HepG2 (cell line): Measurements from ENCODE around the gene DHRS1. TPM values are rescaled to one million over a fixed set of nuclear protein-coding genes. Genes with fewer than 3 reads are reported as not detected.
A peak's percentile ranks its signal among the peaks of the same experiment; 100 is the strongest.

Source experiments
- AHDC1 ChIP-seq: sonication (generic); formaldehyde crosslinking; IDR thresholded peaks from 2 replicates; pipeline ENCODE4 v1.5.1; 2020; ENCODE audit warnings: mild to moderate bottlenecking, missing genetic modification reagents, borderline replicate concordance
- AHR ChIP-seq: IDR thresholded peaks from 2 replicates; pipeline ENCODE4 v1.6.1; 2018; ENCODE audit warnings: missing genetic modification reagents, missing compliant biosample characterization
- CHD2 ChIP-seq: IDR thresholded peaks from 2 replicates; pipeline ENCODE4 v1.6.1; 2011; ENCODE audit warnings: low read depth, low read length, improper control_type of control experiment
- MYC ChIP-seq: sonication (generic); formaldehyde crosslinking; IDR thresholded peaks from 2 replicates; pipeline ENCODE4 v1.9.0; 2021; ENCODE audit warnings: missing genetic modification reagents, borderline replicate concordance
- PATZ1 ChIP-seq: sonication (generic); formaldehyde crosslinking; IDR thresholded peaks from 2 replicates; pipeline ENCODE4 v1.4.0; 2020; ENCODE audit warnings: missing genetic modification reagents
- PAWR ChIP-seq: sonication (generic); formaldehyde crosslinking; IDR thresholded peaks from 2 replicates; pipeline ENCODE4 v1.4.0; 2020; ENCODE audit warnings: missing genetic modification reagents, mild to moderate bottlenecking, borderline replicate concordance
- TOE1 ChIP-seq: sonication (generic); formaldehyde crosslinking; IDR thresholded peaks from 2 replicates; pipeline ENCODE4 v1.4.0; 2020; ENCODE audit warnings: mild to moderate bottlenecking, missing genetic modification reagents
- USF2 ChIP-seq, 2 experiments: sonication (generic) in 1 of 2; formaldehyde crosslinking in 1 of 2; IDR thresholded peaks; 2 replicates each; pipeline versions ENCODE4 v1.5.1 to v1.6.1; 2011 to 2020; ENCODE audit warnings: borderline replicate concordance in 1 of 2, low read depth in 1 of 2, low read length in 1 of 2, mild to moderate bottlenecking in 1 of 2, missing genetic modification reagents in 1 of 2, moderate library complexity in 1 of 2
- ZBTB1 ChIP-seq: sonication (generic); formaldehyde crosslinking; IDR thresholded peaks from 2 replicates; pipeline ENCODE4 v1.4.0; 2020; ENCODE audit warnings: missing genetic modification reagents, borderline replicate concordance
- ZNF20 ChIP-seq: sonication (generic); formaldehyde crosslinking; IDR thresholded peaks from 2 replicates; pipeline ENCODE4 v1.4.0; 2020; ENCODE audit warnings: mild to moderate bottlenecking, moderate library complexity, missing genetic modification reagents
- ZNF296 ChIP-seq: sonication (generic); formaldehyde crosslinking; conservative IDR thresholded peaks from 2 replicates; pipeline ENCODE4 v1.5.0; 2020; ENCODE audit warnings: mild to moderate bottlenecking, missing genetic modification reagents
- ZNF629 ChIP-seq: sonication (generic); formaldehyde crosslinking; conservative IDR thresholded peaks from 2 replicates; pipeline ENCODE4 v1.5.0; 2020; ENCODE audit warnings: missing genetic modification reagents
- ZNF639 ChIP-seq: conservative IDR thresholded peaks from 2 replicates; pipeline ENCODE4 v1.6.1; 2018; ENCODE audit warnings: missing genetic modification reagents
- ZNF749 ChIP-seq: sonication (generic); formaldehyde crosslinking; IDR thresholded peaks from 2 replicates; pipeline ENCODE4 v1.8.0; 2022; ENCODE audit warnings: mild to moderate bottlenecking, missing genetic modification reagents, moderate library complexity, borderline replicate concordance
- ZNF782 ChIP-seq: sonication (generic); formaldehyde crosslinking; IDR thresholded peaks from 2 replicates; pipeline ENCODE4 v1.4.0; 2020; ENCODE audit warnings: missing genetic modification reagents, mild to moderate bottlenecking, borderline replicate concordance
- polyA plus RNA-seq, 8 experiments: library from polyadenylated mRNA; depleted of rRNA in 3 of 8; stranded (reverse) in 7 of 8; unstranded in 1 of 8; fragments of >200 nt; fragmentation: Illumina TruSeq in 4 of 8; extraction: Trizol in 4 of 8; gene quantifications; 2 replicates each; pipeline versions ENCODE4 v1.2.1 to v1.2.3, GENCODE V29; 2011 to 2016; ENCODE audit warnings: low read depth in 4 of 8, missing spikeins in 1 of 8, mixed read lengths in 1 of 8; ENCODE audit not compliant: insufficient read depth in 1 of 8
- total RNA-seq, 5 experiments: library from RNA; depleted of rRNA; stranded (reverse); fragments of >200 nt; fragmentation: Illumina TruSeq; extraction: Trizol; gene quantifications; 2 replicates each; pipeline ENCODE4 v1.2.3, GENCODE V29; 2016; ENCODE audit warnings: low read depth in 1 of 5

The DHRS1 gene
- total and polyA plus RNA-seq, 2 of the 13 experiments (the other 11 are each of a cell fraction or from before 2014, with no cell fraction given): 49.8 to 60.8 TPM

- TF ChIP-seq AHDC1 (CRISPR knock-in tag) (no peak), ZNF749 (CRISPR knock-in tag) (peak; percentile 49; the same call in 1 of the 2 replicates), CHD2 (0 out of 2 replicates have a peak, but pooled peaks have one; percentile 19), PATZ1 (no peak; the same call in 1 of the 2 replicates), ZNF296 (no peak), ZNF20 (CRISPR knock-in tag) (no peak), TOE1 (CRISPR knock-in tag) (no peak), USF2 (IDR thresholded peaks at IDR 0.05; ENCODE audit: low read depth, low read length) (no peak), USF2 (CRISPR knock-in tag; IDR thresholded peaks at IDR 0.05; ENCODE audit: borderline replicate concordance) (no peak), ZNF782 (CRISPR knock-in tag) (no peak), ZBTB1 (CRISPR knock-in tag) (no peak; the same call in 1 of the 2 replicates), ZNF629 (CRISPR knock-in tag) (no peak), MYC (peak; percentile 71), AHR (CRISPR knock-in tag) (no peak), PAWR (CRISPR knock-in tag) (no peak), ZNF639 (CRISPR knock-in tag) (no peak)
These were observed 47.1 kb downstream of the DHRS1 start (continued) for GRCh38 chr14:24252289-24253124.
